Astrocyte of the spinal cord (primary cell): ENCODE measurements around the gene BTNL9.

Experiments used
- DNase-seq: peaks from one replicate; pipeline ENCODE4 v3.0.0; 2011; ENCODE audit warnings: low read depth, low spot score
- H3K4me3 ChIP-seq: 2 replicates; pipeline ENCODE4 v1.5.1; 2011; ENCODE audit warnings: low read depth, mild to moderate bottlenecking, low read length, moderate library complexity
- in situ Hi-C: cut with HindIII; loops from 2 replicates; pipeline ENCODE4 v1.10.0; 2017; ENCODE audit warnings: low sequenced_read_pairs
- TF ChIP-seq, protein P1 (sequence below): IDR thresholded peaks from 2 replicates; pipeline ENCODE4 v1.5.1; 2012; ENCODE audit warnings: low read depth, mild to moderate bottlenecking, low read length, inconsistent platforms

The BTNL9 gene

DNA sequence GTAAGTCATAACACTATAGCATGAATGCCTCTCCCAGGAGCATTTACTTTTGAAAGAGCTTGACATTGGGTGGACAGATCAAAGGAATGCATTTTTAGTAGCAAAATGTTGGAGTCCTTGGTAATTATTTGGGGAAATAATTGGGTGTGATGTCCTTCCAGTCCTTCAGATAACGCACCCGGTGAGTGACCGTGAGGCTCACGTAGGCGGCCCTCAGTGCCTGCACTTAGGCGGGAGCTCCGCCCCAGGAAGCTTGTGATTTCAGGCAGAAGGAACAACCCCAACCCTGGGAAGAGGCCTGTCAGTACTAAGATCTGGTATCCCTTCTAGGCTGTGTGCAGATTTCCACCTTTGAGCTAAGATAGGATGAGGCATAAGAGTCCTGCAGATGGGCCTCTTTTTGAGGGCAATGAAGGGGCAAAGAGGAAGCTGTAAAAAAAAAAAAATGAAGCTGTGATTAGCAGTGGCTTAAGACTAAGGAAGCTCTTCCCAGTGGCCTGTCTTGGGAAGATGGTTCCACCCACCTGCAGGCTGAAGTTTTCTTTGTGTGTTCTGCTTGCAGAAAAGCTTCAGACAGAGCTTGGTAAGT is 14.9 kb downstream of the BTNL9 start:
- TF ChIP-seq, protein P1, sequence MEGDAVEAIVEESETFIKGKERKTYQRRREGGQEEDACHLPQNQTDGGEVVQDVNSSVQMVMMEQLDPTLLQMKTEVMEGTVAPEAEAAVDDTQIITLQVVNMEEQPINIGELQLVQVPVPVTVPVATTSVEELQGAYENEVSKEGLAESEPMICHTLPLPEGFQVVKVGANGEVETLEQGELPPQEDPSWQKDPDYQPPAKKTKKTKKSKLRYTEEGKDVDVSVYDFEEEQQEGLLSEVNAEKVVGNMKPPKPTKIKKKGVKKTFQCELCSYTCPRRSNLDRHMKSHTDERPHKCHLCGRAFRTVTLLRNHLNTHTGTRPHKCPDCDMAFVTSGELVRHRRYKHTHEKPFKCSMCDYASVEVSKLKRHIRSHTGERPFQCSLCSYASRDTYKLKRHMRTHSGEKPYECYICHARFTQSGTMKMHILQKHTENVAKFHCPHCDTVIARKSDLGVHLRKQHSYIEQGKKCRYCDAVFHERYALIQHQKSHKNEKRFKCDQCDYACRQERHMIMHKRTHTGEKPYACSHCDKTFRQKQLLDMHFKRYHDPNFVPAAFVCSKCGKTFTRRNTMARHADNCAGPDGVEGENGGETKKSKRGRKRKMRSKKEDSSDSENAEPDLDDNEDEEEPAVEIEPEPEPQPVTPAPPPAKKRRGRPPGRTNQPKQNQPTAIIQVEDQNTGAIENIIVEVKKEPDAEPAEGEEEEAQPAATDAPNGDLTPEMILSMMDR, result no peak
- no peak for DNase-seq
- no peak overlapping the region for H3K4me3 ChIP-seq
- in situ Hi-C loops, result no loop called here

DNA sequence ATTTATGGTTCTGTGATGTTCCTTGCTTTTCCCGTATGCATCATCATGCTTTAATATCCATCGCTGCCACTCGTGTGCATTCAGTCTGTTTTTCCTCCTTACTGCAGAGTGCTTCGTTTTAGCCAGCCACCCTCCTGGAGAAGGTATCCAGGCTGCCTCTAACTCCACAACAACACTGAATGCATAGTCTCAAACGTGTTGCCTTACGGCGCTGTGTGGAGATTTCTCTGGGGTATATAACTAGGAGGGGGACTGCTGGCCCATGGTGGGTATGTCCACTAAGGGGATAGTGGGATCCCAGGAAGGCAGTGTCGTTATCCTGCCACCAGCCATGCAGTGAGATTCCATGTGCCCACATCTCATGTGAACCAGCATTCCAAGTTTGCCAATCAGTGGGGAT is 16.4 kb downstream of the BTNL9 start:
- no peak for DNase-seq
- in situ Hi-C loops, result no loop called here
- TF ChIP-seq, protein P1, result no peak
- no peak overlapping the region for H3K4me3 ChIP-seq

DNA sequence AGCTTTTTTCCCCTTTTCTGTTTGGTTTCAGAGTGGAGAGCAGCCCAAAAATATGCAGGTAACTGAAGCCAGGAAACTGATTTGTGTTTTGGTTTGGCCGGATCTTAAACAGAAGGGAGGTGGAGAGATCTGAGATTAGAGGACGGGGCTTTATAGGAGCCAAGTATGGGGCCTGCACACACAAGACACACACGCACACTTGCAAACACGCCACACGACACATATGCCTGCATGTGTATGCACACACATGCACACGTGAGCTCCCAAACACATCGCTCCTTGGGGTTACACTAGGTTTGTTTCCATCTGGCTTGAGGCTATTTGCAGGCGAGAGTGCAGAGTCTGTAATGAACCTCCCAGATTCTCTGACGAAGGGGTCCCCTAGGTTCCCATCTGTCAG is 18.3 kb downstream of the BTNL9 start:
- TF ChIP-seq, protein P1, result no peak
- no peak for DNase-seq
- in situ Hi-C loops, result no loop called here
- H3K4me3 ChIP-seq, result no peak overlapping the region

DNA sequence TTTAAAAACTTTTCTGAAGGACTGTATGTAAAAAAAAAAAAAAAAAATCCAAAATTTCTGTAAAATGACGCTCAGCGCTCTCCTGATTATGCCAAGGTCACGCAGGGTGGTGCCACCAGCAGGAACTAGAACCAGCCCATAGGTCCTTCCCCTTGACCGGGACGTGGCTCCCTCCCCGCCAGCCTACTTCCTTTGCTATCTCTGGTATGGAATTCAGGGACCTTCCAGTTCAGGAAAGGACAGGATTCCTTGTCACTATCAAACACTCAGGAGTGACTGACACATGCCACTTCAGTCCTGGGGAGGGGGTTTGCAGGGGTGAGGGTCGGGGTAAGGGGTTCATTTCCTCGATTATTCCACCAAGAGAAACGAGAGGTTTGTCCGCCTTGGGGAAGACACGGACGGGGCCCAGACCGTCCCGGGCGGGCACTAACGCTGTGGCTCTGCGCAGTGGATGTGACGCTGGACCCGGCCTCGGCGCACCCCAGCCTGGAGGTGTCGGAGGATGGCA is 18.8 kb downstream of the BTNL9 start:
- H3K4me3 ChIP-seq, result no peak overlapping the region
- DNase-seq, result no peak
- in situ Hi-C loops, result no loop called here
- TF ChIP-seq, protein P1, result no peak

DNA sequence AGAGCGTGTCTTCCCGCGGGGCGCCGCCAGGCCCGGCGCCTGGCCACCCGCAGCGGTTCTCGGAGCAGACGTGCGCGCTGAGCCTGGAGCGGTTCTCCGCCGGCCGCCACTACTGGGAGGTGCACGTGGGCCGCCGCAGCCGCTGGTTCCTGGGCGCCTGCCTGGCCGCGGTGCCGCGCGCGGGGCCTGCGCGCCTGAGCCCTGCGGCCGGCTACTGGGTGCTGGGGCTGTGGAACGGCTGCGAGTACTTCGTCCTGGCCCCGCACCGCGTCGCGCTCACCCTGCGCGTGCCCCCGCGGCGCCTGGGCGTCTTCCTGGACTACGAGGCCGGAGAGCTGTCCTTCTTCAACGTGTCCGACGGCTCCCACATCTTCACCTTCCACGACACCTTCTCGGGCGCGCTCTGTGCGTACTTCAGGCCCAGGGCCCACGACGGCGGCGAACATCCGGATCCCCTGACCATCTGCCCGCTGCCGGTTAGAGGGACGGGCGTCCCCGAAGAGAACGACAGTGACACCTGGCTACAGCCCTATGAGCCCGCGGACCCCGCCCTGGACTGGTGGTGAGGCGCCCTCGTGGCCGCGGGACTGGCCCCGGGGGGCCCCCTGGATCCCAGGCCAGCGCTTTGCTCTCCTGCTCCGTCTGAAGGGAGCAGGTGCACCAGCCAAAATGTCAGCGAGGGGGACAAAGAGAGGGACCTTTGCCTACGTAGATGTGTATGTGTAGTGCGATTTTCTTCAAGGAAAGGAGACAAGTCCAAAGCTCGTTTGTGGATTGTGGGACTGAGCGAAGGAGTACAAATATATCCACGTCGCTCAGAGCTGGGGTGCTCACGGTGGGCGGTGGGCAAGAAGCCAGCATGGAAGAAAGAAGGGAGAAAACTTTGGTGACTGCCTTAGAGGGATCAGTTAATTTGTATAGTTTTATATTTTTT is 19.5 kb downstream of the BTNL9 start:
- H3K4me3 ChIP-seq, result no peak overlapping the region
- in situ Hi-C loops, result no loop called here
- DNase-seq, result no peak
- TF ChIP-seq, protein P1, result no peak

DNA sequence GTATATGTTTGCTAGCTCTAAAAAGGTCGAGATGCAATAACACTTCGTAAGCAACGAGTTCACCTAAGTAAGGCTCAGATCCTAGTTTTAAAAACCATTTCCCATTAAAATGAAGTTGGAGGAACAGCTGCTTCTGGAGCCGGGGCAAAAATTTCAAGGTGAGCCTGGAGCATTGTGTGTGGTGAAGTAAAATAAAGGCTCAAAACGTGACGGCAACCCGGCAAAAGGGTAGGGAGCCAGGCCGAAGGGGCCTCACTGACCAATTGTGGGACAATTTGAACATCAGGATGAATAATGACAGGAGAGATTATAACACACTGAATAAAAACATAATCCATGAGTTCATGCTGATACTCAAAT is 20.1 kb downstream of the BTNL9 start:
- TF ChIP-seq, protein P1, result no peak
- no peak for DNase-seq
- in situ Hi-C loops, result no loop called here
- no peak overlapping the region for H3K4me3 ChIP-seq
